DMS 273 treated with DMSO at 0.1 percent for 48 hours (cell line): Measurements from ENCODE around the gene LTK.

Experiments
- DNase-seq: peaks from one replicate; lab custom pipeline; 2025; lab: John Stamatoyannopoulos, UW

Gene LTK

GRCh38 chr15:41498657-41499056, 15.0 kb downstream of the LTK start:
- DNase-seq = no peak

- no peak for DNase-seq
These were observed 17.7 kb downstream of the LTK start for GRCh38 chr15:41495736-41496599.

GRCh38 chr15:41494922-41495735, 18.5 kb downstream of the LTK start:
- DNase-seq = no peak

- DNase-seq = no peak
These were observed 19.3 kb downstream of the LTK start for GRCh38 chr15:41494190-41494921.

GRCh38 chr15:41493902-41494189, 19.8 kb downstream of the LTK start:
- no peak for DNase-seq

- DNase-seq = no peak
These were observed 20.3 kb downstream of the LTK start, which contains the start of gene ITPKA for GRCh38 chr15:41493205-41493901. TSS of gene ITPKA (plus strand) at chr15:41493874. CDS start at chr15:41493928, 54 bp downstream.

- DNase-seq = no peak
These were observed 20.9 kb downstream of the LTK start for GRCh38 chr15:41492597-41493204.

GRCh38 chr15:41491889-41492288, 21.7 kb downstream of the LTK start:
- no peak for DNase-seq

GRCh38 chr15:41490355-41490754, 23.3 kb downstream of the LTK start:
- DNase-seq = peak; percentile 41

GRCh38 chr15:41489641-41490040, 24.0 kb downstream of the LTK start:
- DNase-seq = no peak

- no peak for DNase-seq
These were observed 25.8 kb downstream of the LTK start for GRCh38 chr15:41487802-41488201.

- DNase-seq = no peak
These were observed 26.2 kb downstream of the LTK start for GRCh38 chr15:41487381-41487780.

- no peak for DNase-seq
These were observed 27.3 kb downstream of the LTK start for GRCh38 chr15:41486286-41486685.

- no peak for DNase-seq
These were observed 28.5 kb downstream of the LTK start for GRCh38 chr15:41484937-41485625.

- DNase-seq = no peak
These were observed 30.1 kb downstream of the LTK start for GRCh38 chr15:41483519-41483918.

GRCh38 chr15:41483115-41483514, 30.5 kb downstream of the LTK start:
- DNase-seq = no peak

- no peak for DNase-seq
These were observed 31.3 kb downstream of the LTK start for GRCh38 chr15:41482110-41482877.

GRCh38 chr15:41480396-41481140, 33.1 kb downstream of the LTK start:
- no peak for DNase-seq

GRCh38 chr15:41476416-41477048, 37.1 kb downstream of the LTK start:
- no peak for DNase-seq
